ENCODE data around the gene IMMP2L.

GRCh38 chr7:111374027-111374426 is 188.3 kb downstream of the IMMP2L start:
- TF ChIP-seq CTCF (IDR thresholded peaks at IDR 0.05) (no peak), EZH2 (IDR thresholded peaks at IDR 0.05) (no peak), EZH2phosphoT487 (IDR thresholded peaks at IDR 0.05) (no peak)
